Stimulated activated CD8-positive, alpha-beta memory T cell treated with anti-CD3 and anti-CD28 coated beads, Interleukin-15, amount 100 ng/mL, for 48 hours (primary cell): ENCODE measurements around the gene MLX.
"Not testable (repeated sequence)": the region's sequence is repeated elsewhere in the genome, so short reads cannot be mapped to it uniquely, and the experiment has no call there.

ENCODE experiments used
- DNase-seq, 2 donors: peaks; one replicate each; pipeline ENCODE4 v3.0.0-alpha.2; 2020; ENCODE audit warnings: low read depth in 2 of 2

Gene MLX

DNA sequence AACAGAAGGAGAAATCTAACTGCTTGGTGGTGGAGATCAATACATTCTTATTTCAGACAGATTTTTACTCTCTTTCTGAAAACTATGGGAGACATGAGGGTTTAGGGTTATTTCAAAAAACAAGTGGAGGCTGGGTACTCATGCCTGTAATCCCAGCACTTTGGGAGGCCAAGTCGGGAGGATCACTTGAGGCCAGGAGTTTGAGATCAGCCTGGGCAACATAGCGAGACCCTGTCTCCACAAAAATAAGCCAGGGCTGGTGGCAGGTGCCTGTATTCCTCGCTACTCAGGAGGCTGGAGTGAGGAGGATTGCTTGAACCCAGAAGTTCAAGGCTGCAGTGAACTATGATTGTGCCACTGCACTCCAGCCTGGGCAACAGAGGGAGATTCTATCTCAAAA, 55.1 kb downstream of the MLX start:
- not testable (repeated sequence) for DNase-seq
